K562 (cell line): ENCODE measurements around the gene KSR2. TPM values are rescaled to one million over a fixed set of nuclear protein-coding genes. Genes with fewer than 3 reads are reported as not detected.

Experiments
- ATAC-seq: fragments of 200-7000 bp; cut with Tn5 transposase; 3 replicates; pipeline ENCODE4 v1.9.1; 2020; ENCODE audit warnings: moderate library complexity
- BruUV-seq: library from RNA; stranded (reverse); fragments of 400-500 nt; replicated peaks from 2 replicates; lab custom pipeline; 2021; lab: Mats Ljungman, UMichigan
- CTCF ChIA-PET: fragments of 300-600 bp; formaldehyde crosslinking; extraction: SDS; loops from one replicate; lab custom pipeline; 2021; ENCODE audit warnings: low intra/inter-chr PET ratio; lab: Yijun Ruan, JAX
- POLR2A ChIA-PET: fragments of 300-600, 350-650 bp; sonication (Branson Sonifier 250); formaldehyde crosslinking; extraction: SDS; loops from one replicate; lab custom pipeline; 2021; ENCODE audit warnings: antibody characterized with exemption, inconsistent platforms; lab: Yijun Ruan, JAX
- DNase-seq, 4 experiments: peaks; one replicate each; pipeline versions ENCODE4 v3.0.0 to v3.0.0-alpha.2; 2011 to 2018; ENCODE audit warnings: low spot score in 3 of 4, mixed read lengths in 3 of 4; ENCODE audit errors: extremely low read depth in 1 of 4
- FAIRE-seq: peaks from 2 replicates; lab custom pipeline; 2011; peaks lifted over from hg19 to GRCh38; lab: Jason Lieb, UNC
- H2AFZ ChIP-seq: 2 replicates; pipeline ENCODE4 v1.6.0; 2011; ENCODE audit warnings: low read depth, low read length, control low read depth, inconsistent platforms
- H3K27ac ChIP-seq: fragments of 200-600 bp; 3 replicates; pipeline ENCODE4 v1.8.0; 2011; ENCODE audit warnings: low read depth, mild to moderate bottlenecking, control low read depth, inconsistent platforms, low read length, moderate library complexity, mixed read lengths; ENCODE audit errors: extremely low read depth
- H3K27me3 ChIP-seq, 2 experiments: fragments of 300-600 bp in 1 of 2; 2 replicates in 1 of 2; 3 replicates in 1 of 2; pipeline versions ENCODE4 v1.6.0 to v1.8.0; 2011; ENCODE audit warnings: inconsistent platforms in 2 of 2, low read length in 2 of 2, mild to moderate bottlenecking in 1 of 2, mixed read lengths in 1 of 2, moderate library complexity in 1 of 2; ENCODE audit not compliant: control insufficient read depth in 2 of 2, insufficient read depth in 2 of 2
- H3K36me3 ChIP-seq: fragments of 300-600 bp; 3 replicates; pipeline ENCODE4 v1.8.0; 2011; ENCODE audit warnings: mild to moderate bottlenecking, low read length, inconsistent platforms; ENCODE audit not compliant: control insufficient read depth, insufficient read depth
- H3K4me1 ChIP-seq, 2 experiments: fragments of 200-600 bp in 1 of 2; replicated peaks in 1 of 2; 2 replicates in 1 of 2; 3 replicates in 1 of 2; pipeline versions ENCODE4 v1.5.1 to v1.8.0; 2011; ENCODE audit warnings: inconsistent platforms in 2 of 2, low read length in 2 of 2, mild to moderate bottlenecking in 1 of 2, mixed read lengths in 1 of 2, moderate library complexity in 1 of 2; ENCODE audit not compliant: control insufficient read depth in 2 of 2, insufficient read depth in 2 of 2
- H3K4me2 ChIP-seq: 2 replicates; pipeline ENCODE4 v1.6.1; 2011; ENCODE audit warnings: low read length, control low read depth, inconsistent platforms, mixed read lengths; ENCODE audit not compliant: insufficient read depth
- H3K4me3 ChIP-seq: fragments of 200-600 bp; sonication (generic), shearing (Covaris generic); 2 replicates; pipeline ENCODE4 v1.5.1; 2016; ENCODE audit warnings: control low read depth, inconsistent platforms
- H3K79me2 ChIP-seq: fragments of 200-600 bp; 3 replicates; pipeline ENCODE4 v1.8.0; 2011; ENCODE audit warnings: low read length, inconsistent platforms; ENCODE audit not compliant: control insufficient read depth, insufficient read depth
- H3K9ac ChIP-seq, 2 experiments: 2 replicates each; pipeline versions ENCODE4 v1.6.0 to v1.6.1; 2011; ENCODE audit warnings: low read depth in 2 of 2, low read length in 2 of 2, control low read depth in 1 of 2, inconsistent platforms in 1 of 2, mild to moderate bottlenecking in 1 of 2, mixed read lengths in 1 of 2; ENCODE audit not compliant: insufficient read depth in 1 of 2
- H3K9me1 ChIP-seq: one replicate; pipeline ENCODE4 v1.6.0; 2011; ENCODE audit warnings: inconsistent platforms, mild to moderate bottlenecking, low read length, moderate library complexity; ENCODE audit not compliant: control insufficient read depth, insufficient read depth
- H3K9me3 ChIP-seq: replicated peaks from 2 replicates; pipeline ENCODE4 v1.5.1; 2011; ENCODE audit warnings: low read depth, low read length, inconsistent platforms; ENCODE audit not compliant: control insufficient read depth, insufficient read depth
- H4K20me1 ChIP-seq: replicated peaks from 2 replicates; pipeline ENCODE4 v1.6.1; 2011; ENCODE audit warnings: low read length, inconsistent platforms, mixed read lengths; ENCODE audit not compliant: control insufficient read depth, insufficient read depth
- CTBP1 ChIP-seq: fragments of 450-650 bp; IDR thresholded peaks from 2 replicates; pipeline ENCODE4 v1.6.1; 2016; ENCODE audit warnings: borderline replicate concordance
- DDX20 ChIP-seq: fragments of 450-650 bp; IDR thresholded peaks from 2 replicates; pipeline ENCODE4 v1.6.1; 2016; ENCODE audit warnings: missing genetic modification characterization, low read depth, mild to moderate bottlenecking, missing compliant biosample characterization, moderate library complexity
- RCOR1 ChIP-seq, 2 experiments: IDR thresholded peaks; 2 replicates each; pipeline ENCODE4 v1.6.1; 2012; ENCODE audit warnings: low read depth in 2 of 2, low read length in 2 of 2, borderline replicate concordance in 1 of 2, improper control_type of control experiment in 1 of 2
- WGBS: fragments of 100-300 bp; shearing (Covaris generic); methylation state at CpG from one replicate; pipeline ENCODE4 v1.1.6; 2016; ENCODE audit warnings: low coverage, mixed read lengths; ENCODE audit not compliant: insufficient coverage; ENCODE audit errors: missing lambda C conversion rate; 5-methylcytosine and 5-hydroxymethylcytosine counted together
- in situ Hi-C: fragments of 300-500 bp; cut with MboI; formaldehyde crosslinking; loops from 4 replicates; pipeline ENCODE4 v1.15.0; 2018; ENCODE audit warnings: inconsistent platforms, mixed read lengths
- intact Hi-C: fragments of 100-400 bp; cut with micrococcal nuclease; formaldehyde crosslinking; loops from 2 replicates; pipeline ENCODE4 v1.14.2; 2022
- polyA plus RNA-seq, 8 experiments: library from polyadenylated mRNA; depleted of rRNA in 4 of 8; stranded (reverse) in 5 of 8; unstranded in 3 of 8; fragments of >200 nt; fragmentation: Nextera tagmentation in 2 of 8; fragmentation: Illumina TruSeq in 1 of 8; extraction: Ambion mirVana in 2 of 8; extraction: Trizol in 1 of 8; gene quantifications; 2 replicates each; pipeline versions ENCODE4 v1.2.1 to v1.2.3, GENCODE V29; 2011 to 2014; ENCODE audit warnings: inconsistent platforms in 1 of 8, missing spikeins in 1 of 8
- total RNA-seq, 7 experiments: library from RNA; depleted of rRNA in 6 of 7; stranded (reverse); fragments of >200 nt in 6 of 7; fragmentation: Illumina TruSeq in 2 of 7; extraction: Trizol in 2 of 7; gene quantifications; 2 replicates each; pipeline versions ENCODE4 v1.2.1 to v1.2.3, GENCODE V29; 2011 to 2021; ENCODE audit warnings: low replicate concordance in 1 of 7
- TF ChIP-seq, protein P1 (sequence below), 3 experiments: IDR thresholded peaks in 2 of 3; conservative IDR thresholded peaks in 1 of 3; 2 replicates each; pipeline ENCODE4 v1.5.1; 2011 to 2012; ENCODE audit warnings: low read length in 3 of 3, mild to moderate bottlenecking in 3 of 3, control low read depth in 2 of 3, improper control_type of control experiment in 1 of 3, inconsistent platforms in 1 of 3, low read depth in 1 of 3, mixed read lengths in 1 of 3, moderate library complexity in 1 of 3; ENCODE audit not compliant: insufficient read depth in 2 of 3
- TF ChIP-seq, protein P2 (sequence below): IDR thresholded peaks from 2 replicates; pipeline ENCODE4 v1.6.1; 2011; ENCODE audit warnings: borderline replicate concordance, low read depth, mild to moderate bottlenecking, moderate library complexity, low read length; ENCODE audit not compliant: insufficient read depth, poor library complexity, severe bottlenecking
- TF ChIP-seq, protein P3 (sequence below): sonication (generic); formaldehyde crosslinking; IDR thresholded peaks from 2 replicates; pipeline ENCODE4 v1.8.0; 2022; ENCODE audit warnings: mild to moderate bottlenecking, missing genetic modification reagents, borderline replicate concordance

Gene KSR2
- total and polyA plus RNA-seq, 9 of the 15 experiments (the other 6 are each of a cell fraction or from before 2014, with no cell fraction given), result not detected

- TF ChIP-seq, protein P1, sequence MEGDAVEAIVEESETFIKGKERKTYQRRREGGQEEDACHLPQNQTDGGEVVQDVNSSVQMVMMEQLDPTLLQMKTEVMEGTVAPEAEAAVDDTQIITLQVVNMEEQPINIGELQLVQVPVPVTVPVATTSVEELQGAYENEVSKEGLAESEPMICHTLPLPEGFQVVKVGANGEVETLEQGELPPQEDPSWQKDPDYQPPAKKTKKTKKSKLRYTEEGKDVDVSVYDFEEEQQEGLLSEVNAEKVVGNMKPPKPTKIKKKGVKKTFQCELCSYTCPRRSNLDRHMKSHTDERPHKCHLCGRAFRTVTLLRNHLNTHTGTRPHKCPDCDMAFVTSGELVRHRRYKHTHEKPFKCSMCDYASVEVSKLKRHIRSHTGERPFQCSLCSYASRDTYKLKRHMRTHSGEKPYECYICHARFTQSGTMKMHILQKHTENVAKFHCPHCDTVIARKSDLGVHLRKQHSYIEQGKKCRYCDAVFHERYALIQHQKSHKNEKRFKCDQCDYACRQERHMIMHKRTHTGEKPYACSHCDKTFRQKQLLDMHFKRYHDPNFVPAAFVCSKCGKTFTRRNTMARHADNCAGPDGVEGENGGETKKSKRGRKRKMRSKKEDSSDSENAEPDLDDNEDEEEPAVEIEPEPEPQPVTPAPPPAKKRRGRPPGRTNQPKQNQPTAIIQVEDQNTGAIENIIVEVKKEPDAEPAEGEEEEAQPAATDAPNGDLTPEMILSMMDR (IDR thresholded peaks at IDR 0.05 in 2 of 3, conservative IDR thresholded peaks at IDR 0.05 in 1 of 3; ENCODE audit: insufficient read depth in 2 of 3, low read depth in 1 of 3, low read length in 3 of 3), result peak; percentile 70 to 79 (median 75)
- TF ChIP-seq CTBP1 (no peak), DDX20 (no peak), RCOR1 (IDR thresholded peaks at IDR 0.05; ENCODE audit: borderline replicate concordance in 1 of 2, low read depth in 2 of 2, low read length in 2 of 2) (0 out of 4 replicates have a peak, but pooled peaks of 1 of the 2 experiments have one; percentile 24)
- TF ChIP-seq, protein P2, sequence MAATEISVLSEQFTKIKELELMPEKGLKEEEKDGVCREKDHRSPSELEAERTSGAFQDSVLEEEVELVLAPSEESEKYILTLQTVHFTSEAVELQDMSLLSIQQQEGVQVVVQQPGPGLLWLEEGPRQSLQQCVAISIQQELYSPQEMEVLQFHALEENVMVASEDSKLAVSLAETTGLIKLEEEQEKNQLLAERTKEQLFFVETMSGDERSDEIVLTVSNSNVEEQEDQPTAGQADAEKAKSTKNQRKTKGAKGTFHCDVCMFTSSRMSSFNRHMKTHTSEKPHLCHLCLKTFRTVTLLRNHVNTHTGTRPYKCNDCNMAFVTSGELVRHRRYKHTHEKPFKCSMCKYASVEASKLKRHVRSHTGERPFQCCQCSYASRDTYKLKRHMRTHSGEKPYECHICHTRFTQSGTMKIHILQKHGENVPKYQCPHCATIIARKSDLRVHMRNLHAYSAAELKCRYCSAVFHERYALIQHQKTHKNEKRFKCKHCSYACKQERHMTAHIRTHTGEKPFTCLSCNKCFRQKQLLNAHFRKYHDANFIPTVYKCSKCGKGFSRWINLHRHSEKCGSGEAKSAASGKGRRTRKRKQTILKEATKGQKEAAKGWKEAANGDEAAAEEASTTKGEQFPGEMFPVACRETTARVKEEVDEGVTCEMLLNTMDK, result peak; percentile 48
- TF ChIP-seq, all 486 proteins: peak for 8
Observed at GRCh38 chr12:117671734-117672133, 297.1 kb downstream of the KSR2 start (continued).

DNA sequence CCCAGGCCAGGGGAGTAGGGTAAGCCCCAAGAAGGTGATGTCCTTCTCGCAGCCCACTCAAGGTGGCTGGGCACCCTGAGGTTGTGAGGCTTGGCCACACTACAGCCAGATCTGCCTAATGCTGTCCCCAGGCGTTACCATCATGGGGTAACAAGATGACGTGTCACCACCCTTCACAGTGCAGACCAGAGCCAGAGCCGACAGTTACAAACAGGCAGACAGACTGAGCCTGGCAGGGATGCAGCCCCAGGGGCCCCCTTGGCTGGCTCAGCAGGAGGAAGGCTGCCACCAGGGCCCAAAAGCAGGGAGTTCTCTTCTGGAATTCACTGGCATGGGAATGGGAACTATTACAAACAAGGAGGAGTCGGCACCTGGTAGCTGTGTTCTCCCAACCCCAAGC, 304.6 kb downstream of the KSR2 start:
- Histone ChIP-seq H3K9ac (no peak overlapping the region), H2AFZ (no peak overlapping the region), H3K27ac (no peak overlapping the region), H3K9me1 (no peaks in the 10 kb centered on the region), H3K79me2 (no peaks in the 10 kb centered on the region), H3K27me3 (peaks cover 0 to 16% of the 10 kb centered on the region in 2 experiments; a peak in 2 of 5 replicates), H3K4me2 (no peak overlapping the region), H4K20me1 (0 out of 2 replicates have a peak, but pooled peaks cover 4% of the 10 kb centered on the region), H3K4me3 (no peak overlapping the region), H3K36me3 (no peaks in the 10 kb centered on the region), H3K4me1 (no peaks in the 10 kb centered on the region), H3K9me3 (no peaks in the 10 kb centered on the region)
- CTCF ChIA-PET, result no interaction called here
- in situ Hi-C loops, result no loop called here
- ATAC-seq, result no peak
- no TSS peak for BruUV-seq
- intact Hi-C loops, result no loop called here
- no peak for FAIRE-seq
- no peak for DNase-seq
- WGBS, result 0% methylated on average over 5 of the region's 5 CpGs
- POLR2A ChIA-PET, result interaction anchor here (0.7 kb wide), 1 partner anchor 25 kb away, joined by 4 read pairs; no protein-coding TSS in a partner anchor
- TF ChIP-seq, protein P3, sequence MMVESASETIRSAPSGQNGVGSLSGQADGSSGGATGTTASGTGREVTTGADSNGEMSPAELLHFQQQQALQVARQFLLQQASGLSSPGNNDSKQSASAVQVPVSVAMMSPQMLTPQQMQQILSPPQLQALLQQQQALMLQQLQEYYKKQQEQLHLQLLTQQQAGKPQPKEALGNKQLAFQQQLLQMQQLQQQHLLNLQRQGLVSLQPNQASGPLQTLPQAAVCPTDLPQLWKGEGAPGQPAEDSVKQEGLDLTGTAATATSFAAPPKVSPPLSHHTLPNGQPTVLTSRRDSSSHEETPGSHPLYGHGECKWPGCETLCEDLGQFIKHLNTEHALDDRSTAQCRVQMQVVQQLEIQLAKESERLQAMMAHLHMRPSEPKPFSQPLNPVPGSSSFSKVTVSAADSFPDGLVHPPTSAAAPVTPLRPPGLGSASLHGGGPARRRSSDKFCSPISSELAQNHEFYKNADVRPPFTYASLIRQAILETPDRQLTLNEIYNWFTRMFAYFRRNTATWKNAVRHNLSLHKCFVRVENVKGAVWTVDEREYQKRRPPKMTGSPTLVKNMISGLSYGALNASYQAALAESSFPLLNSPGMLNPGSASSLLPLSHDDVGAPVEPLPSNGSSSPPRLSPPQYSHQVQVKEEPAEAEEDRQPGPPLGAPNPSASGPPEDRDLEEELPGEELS (CRISPR knock-in tag), result no peak
